ENCODE results near the gene MICA.

DNA sequence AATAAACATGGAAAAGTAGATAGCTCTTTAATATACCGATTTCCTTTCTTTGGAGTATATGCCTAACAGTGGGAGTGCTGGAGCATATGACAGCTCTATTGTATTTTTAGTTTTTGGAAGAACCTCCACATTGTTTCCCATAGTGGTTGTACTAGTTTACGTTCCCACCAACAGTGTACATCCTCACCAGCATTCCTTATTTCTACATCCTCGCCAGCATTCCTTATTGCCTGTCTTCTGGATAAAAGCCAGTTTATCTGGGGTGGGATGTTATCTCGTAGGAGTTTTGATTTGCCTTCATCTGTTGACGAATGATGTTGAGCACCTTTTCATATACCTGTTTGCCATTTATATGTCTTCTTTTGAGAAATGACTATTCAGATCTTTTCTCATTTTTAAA is 2.6 kb downstream of the MICA start:
- no peak for TF ChIP-seq RAD21 (conservative IDR thresholded peaks at IDR 0.05 in 1 of 2, IDR thresholded peaks at IDR 0.05 in 1 of 2)
- TF ChIP-seq JUNB (IDR thresholded peaks at IDR 0.05): no peak
- no peak for TF ChIP-seq EP300 (IDR thresholded peaks at IDR 0.05)
- TF ChIP-seq, protein P1, sequence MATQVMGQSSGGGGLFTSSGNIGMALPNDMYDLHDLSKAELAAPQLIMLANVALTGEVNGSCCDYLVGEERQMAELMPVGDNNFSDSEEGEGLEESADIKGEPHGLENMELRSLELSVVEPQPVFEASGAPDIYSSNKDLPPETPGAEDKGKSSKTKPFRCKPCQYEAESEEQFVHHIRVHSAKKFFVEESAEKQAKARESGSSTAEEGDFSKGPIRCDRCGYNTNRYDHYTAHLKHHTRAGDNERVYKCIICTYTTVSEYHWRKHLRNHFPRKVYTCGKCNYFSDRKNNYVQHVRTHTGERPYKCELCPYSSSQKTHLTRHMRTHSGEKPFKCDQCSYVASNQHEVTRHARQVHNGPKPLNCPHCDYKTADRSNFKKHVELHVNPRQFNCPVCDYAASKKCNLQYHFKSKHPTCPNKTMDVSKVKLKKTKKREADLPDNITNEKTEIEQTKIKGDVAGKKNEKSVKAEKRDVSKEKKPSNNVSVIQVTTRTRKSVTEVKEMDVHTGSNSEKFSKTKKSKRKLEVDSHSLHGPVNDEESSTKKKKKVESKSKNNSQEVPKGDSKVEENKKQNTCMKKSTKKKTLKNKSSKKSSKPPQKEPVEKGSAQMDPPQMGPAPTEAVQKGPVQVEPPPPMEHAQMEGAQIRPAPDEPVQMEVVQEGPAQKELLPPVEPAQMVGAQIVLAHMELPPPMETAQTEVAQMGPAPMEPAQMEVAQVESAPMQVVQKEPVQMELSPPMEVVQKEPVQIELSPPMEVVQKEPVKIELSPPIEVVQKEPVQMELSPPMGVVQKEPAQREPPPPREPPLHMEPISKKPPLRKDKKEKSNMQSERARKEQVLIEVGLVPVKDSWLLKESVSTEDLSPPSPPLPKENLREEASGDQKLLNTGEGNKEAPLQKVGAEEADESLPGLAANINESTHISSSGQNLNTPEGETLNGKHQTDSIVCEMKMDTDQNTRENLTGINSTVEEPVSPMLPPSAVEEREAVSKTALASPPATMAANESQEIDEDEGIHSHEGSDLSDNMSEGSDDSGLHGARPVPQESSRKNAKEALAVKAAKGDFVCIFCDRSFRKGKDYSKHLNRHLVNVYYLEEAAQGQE (IDR thresholded peaks at IDR 0.05): no peak
- TF ChIP-seq, protein P2, sequence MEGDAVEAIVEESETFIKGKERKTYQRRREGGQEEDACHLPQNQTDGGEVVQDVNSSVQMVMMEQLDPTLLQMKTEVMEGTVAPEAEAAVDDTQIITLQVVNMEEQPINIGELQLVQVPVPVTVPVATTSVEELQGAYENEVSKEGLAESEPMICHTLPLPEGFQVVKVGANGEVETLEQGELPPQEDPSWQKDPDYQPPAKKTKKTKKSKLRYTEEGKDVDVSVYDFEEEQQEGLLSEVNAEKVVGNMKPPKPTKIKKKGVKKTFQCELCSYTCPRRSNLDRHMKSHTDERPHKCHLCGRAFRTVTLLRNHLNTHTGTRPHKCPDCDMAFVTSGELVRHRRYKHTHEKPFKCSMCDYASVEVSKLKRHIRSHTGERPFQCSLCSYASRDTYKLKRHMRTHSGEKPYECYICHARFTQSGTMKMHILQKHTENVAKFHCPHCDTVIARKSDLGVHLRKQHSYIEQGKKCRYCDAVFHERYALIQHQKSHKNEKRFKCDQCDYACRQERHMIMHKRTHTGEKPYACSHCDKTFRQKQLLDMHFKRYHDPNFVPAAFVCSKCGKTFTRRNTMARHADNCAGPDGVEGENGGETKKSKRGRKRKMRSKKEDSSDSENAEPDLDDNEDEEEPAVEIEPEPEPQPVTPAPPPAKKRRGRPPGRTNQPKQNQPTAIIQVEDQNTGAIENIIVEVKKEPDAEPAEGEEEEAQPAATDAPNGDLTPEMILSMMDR (IDR thresholded peaks at IDR 0.05): no peak
